BE2C (cell line): Measurements from ENCODE around the gene MARCKS.

ENCODE experiments used
- DNase-seq: peaks from one replicate; pipeline ENCODE4 v3.0.0-alpha.2; 2020
- H3K27me3 ChIP-seq: fragments of 250-450 bp; sonication (Bioruptor Pico); 2 replicates; pipeline ENCODE4 v1.5.1; 2020; ENCODE audit warnings: mild to moderate bottlenecking
- H3K36me3 ChIP-seq: fragments of 250-450 bp; sonication (Bioruptor Pico); 2 replicates; pipeline ENCODE4 v1.5.1; 2020; ENCODE audit warnings: mild to moderate bottlenecking
- H3K4me1 ChIP-seq: fragments of 250-450 bp; sonication (Bioruptor Pico); 2 replicates; pipeline ENCODE4 v1.5.1; 2020
- H3K4me3 ChIP-seq: 2 replicates; pipeline ENCODE4 v1.5.1; 2011; ENCODE audit warnings: low read depth, low read length
- H3K9me3 ChIP-seq: fragments of 250-450 bp; sonication (Bioruptor Pico); 2 replicates; pipeline ENCODE4 v1.5.1; 2020
- CTCF ChIP-seq: IDR thresholded peaks from 2 replicates; pipeline ENCODE4 v1.5.1; 2012; ENCODE audit warnings: mild to moderate bottlenecking, low read depth, low read length

MARCKS gene

DNA sequence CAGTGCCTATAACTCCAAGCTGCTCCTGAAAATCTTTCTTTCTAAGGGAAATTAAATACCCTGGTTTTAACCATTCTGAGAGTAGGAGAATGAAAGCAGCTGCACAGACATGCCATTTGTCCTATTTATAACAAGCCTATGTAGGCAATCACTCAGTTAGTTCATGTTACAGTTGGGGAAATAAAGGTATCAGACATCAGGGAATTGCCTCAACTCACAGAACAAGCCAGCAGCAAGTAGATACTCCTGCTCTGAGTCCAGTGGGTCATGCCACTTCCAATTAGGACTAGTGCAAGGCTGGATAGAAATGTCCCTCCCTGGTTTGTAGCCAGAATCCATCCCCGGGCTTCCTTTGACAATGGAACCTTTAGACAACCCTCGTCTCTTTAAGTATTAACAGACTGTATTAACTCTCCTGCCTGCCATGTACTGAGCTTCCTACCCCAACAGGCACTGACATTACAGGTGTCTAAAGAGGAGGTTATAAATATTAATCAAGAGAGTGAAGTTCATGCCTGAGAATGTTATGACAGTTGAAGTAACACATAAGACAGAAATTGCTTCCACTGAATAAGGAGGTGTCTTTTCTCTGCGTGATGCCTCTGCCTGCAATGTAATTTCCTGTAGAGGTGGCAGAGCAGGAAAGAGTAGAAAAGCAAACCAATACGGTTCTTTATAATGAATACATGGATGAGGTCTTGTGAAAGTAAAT, 28.0 kb upstream of the MARCKS start:
- Histone ChIP-seq H3K36me3 (no peaks in the 10 kb centered on the region), H3K27me3 (no peaks in the 10 kb centered on the region), H3K4me1 (no peaks in the 10 kb centered on the region; the same call in 1 of the 2 replicates), H3K4me3 (no peak overlapping the region), H3K9me3 (no peaks in the 10 kb centered on the region)
- no peak for TF ChIP-seq CTCF
- DNase-seq: no peak

GRCh38 chr6:113829696-113830045, 27.5 kb upstream of the MARCKS start:
- TF ChIP-seq CTCF: no peak
- no peak for DNase-seq
- Histone ChIP-seq H3K4me1 (no peaks in the 10 kb centered on the region; the same call in 1 of the 2 replicates), H3K36me3 (no peaks in the 10 kb centered on the region), H3K4me3 (no peak overlapping the region), H3K27me3 (no peaks in the 10 kb centered on the region), H3K9me3 (no peaks in the 10 kb centered on the region)

- Histone ChIP-seq H3K36me3 (no peaks in the 10 kb centered on the region), H3K9me3 (no peaks in the 10 kb centered on the region), H3K4me3 (no peak overlapping the region), H3K27me3 (no peaks in the 10 kb centered on the region), H3K4me1 (no peaks in the 10 kb centered on the region; the same call in 1 of the 2 replicates)
- DNase-seq: no peak
- no peak for TF ChIP-seq CTCF
These were observed 27.0 kb upstream of the MARCKS start for GRCh38 chr6:113830140-113830539.

- Histone ChIP-seq H3K27me3 (no peaks in the 10 kb centered on the region), H3K36me3 (no peaks in the 10 kb centered on the region), H3K9me3 (no peaks in the 10 kb centered on the region), H3K4me3 (no peak overlapping the region), H3K4me1 (no peaks in the 10 kb centered on the region)
- DNase-seq: no peak
- no peak for TF ChIP-seq CTCF
These were observed 23.6 kb upstream of the MARCKS start for GRCh38 chr6:113833537-113833936.

- DNase-seq: no peak
- H3K4me1 ChIP-seq: no peaks in the 10 kb centered on the region
- no peak for TF ChIP-seq CTCF
- no peaks in the 10 kb centered on the region for H3K9me3 ChIP-seq
- no peaks in the 10 kb centered on the region for H3K27me3 ChIP-seq
- H3K36me3 ChIP-seq: no peaks in the 10 kb centered on the region
- H3K4me3 ChIP-seq: no peak overlapping the region
These were observed 20.0 kb upstream of the MARCKS start for GRCh38 chr6:113837170-113837569.

- Histone ChIP-seq H3K4me3 (no peak overlapping the region), H3K36me3 (no peaks in the 10 kb centered on the region), H3K27me3 (no peaks in the 10 kb centered on the region), H3K4me1 (peaks cover 2% of the 10 kb centered on the region; the same call in 1 of the 2 replicates), H3K9me3 (no peaks in the 10 kb centered on the region)
- no peak for TF ChIP-seq CTCF
- no peak for DNase-seq
These were observed 15.0 kb upstream of the MARCKS start for GRCh38 chr6:113842165-113842564.
